GM23338 (cell line): ENCODE data around the gene S100A14. TPM values are rescaled to one million over a fixed set of nuclear protein-coding genes. Genes with fewer than 3 reads are reported as not detected.

Experiments
- ATAC-seq: fragments of 200-7000 bp; cut with Tn5 transposase; 3 replicates; pipeline ENCODE4 v1.9.1; 2020
- DNase-seq: peaks from one replicate; pipeline ENCODE4 v3.0.0-alpha.2; 2015; ENCODE audit warnings: low spot score
- H2AFZ ChIP-seq: fragments of 200-600 bp; sonication (generic); 2 replicates; pipeline ENCODE4 v1.8.0; 2016; ENCODE audit warnings: antibody characterized with exemption, mild to moderate bottlenecking, moderate library complexity
- H3F3A ChIP-seq: fragments of 200-600 bp; sonication (generic); replicated peaks from 2 replicates; pipeline ENCODE4 v1.8.0; 2017; ENCODE audit warnings: antibody characterized with exemption, mixed run types, low read depth
- H3K27ac ChIP-seq: fragments of 200-600 bp; sonication (generic); 2 replicates; pipeline ENCODE4 v1.6.1; 2016; ENCODE audit warnings: low read depth
- H3K27me3 ChIP-seq: fragments of 200-600 bp; sonication (generic); 2 replicates; pipeline ENCODE4 v1.8.0; 2016; ENCODE audit warnings: mild to moderate bottlenecking, mixed run types, moderate library complexity; ENCODE audit not compliant: insufficient read depth
- H3K36me3 ChIP-seq: fragments of 200-600 bp; sonication (generic); 2 replicates; pipeline ENCODE4 v1.8.0; 2016; ENCODE audit warnings: mild to moderate bottlenecking; ENCODE audit not compliant: insufficient read depth
- H3K4me1 ChIP-seq: fragments of 200-600 bp; sonication (generic); 2 replicates; pipeline ENCODE4 v1.8.0; 2016; ENCODE audit warnings: mild to moderate bottlenecking, moderate library complexity; ENCODE audit not compliant: insufficient read depth
- H3K4me2 ChIP-seq: fragments of 200-600 bp; sonication (generic); 2 replicates; pipeline ENCODE4 v1.7.1; 2017; ENCODE audit warnings: mixed run types
- H3K4me3 ChIP-seq: fragments of 200-600 bp; sonication (generic); 2 replicates; pipeline ENCODE4 v1.6.1; 2016; ENCODE audit warnings: mixed run types
- H3K79me2 ChIP-seq: fragments of 200-600 bp; sonication (generic); replicated peaks from 2 replicates; pipeline ENCODE4 v1.8.0; 2017; ENCODE audit warnings: mild to moderate bottlenecking; ENCODE audit not compliant: insufficient read depth
- H3K9me2 ChIP-seq: fragments of 200-600 bp; sonication (generic); 2 replicates; pipeline ENCODE4 v1.8.0; 2017; ENCODE audit not compliant: insufficient read depth
- H4K20me1 ChIP-seq: fragments of 200-600 bp; sonication (generic); replicated peaks from 2 replicates; pipeline ENCODE4 v1.8.0; 2017; ENCODE audit warnings: mild to moderate bottlenecking; ENCODE audit not compliant: insufficient read depth
- H3K27ac Mint-ChIP-seq: 2 replicates; pipeline ENCODE4 v1.8.0; 2020; ENCODE audit warnings: inconsistent platforms, mild to moderate bottlenecking, moderate library complexity, mixed read lengths
- H3K27me3 Mint-ChIP-seq: 3 replicates; pipeline ENCODE4 v1.8.0; 2022; ENCODE audit warnings: low read depth, mild to moderate bottlenecking, moderate library complexity, mixed read lengths, inconsistent platforms; ENCODE audit not compliant: insufficient read depth, poor library complexity
- H3K36me3 Mint-ChIP-seq: 3 replicates; pipeline ENCODE4 v1.8.0; 2021; ENCODE audit warnings: low read depth, mild to moderate bottlenecking, inconsistent platforms, moderate library complexity, mixed read lengths
- H3K4me1 Mint-ChIP-seq: 3 replicates; pipeline ENCODE4 v1.8.0; 2020; ENCODE audit warnings: mild to moderate bottlenecking, inconsistent platforms, mixed read lengths
- H3K4me3 Mint-ChIP-seq: 3 replicates; pipeline ENCODE4 v1.8.0; 2021; ENCODE audit warnings: moderate library complexity, mild to moderate bottlenecking, inconsistent platforms, mixed read lengths
- H3K9me3 Mint-ChIP-seq: 3 replicates; pipeline ENCODE4 v1.8.0; 2020; ENCODE audit warnings: moderate library complexity, mild to moderate bottlenecking, inconsistent platforms, mixed read lengths
- CTCF ChIP-seq, 2 experiments: fragments of 200-600 bp in 1 of 2; sonication (generic) in 1 of 2; conservative IDR thresholded peaks; 2 replicates each; pipeline versions ENCODE4 v1.5.1 to v1.6.1; 2016 to 2017; ENCODE audit warnings: antibody characterized with exemption in 2 of 2, low read depth in 2 of 2, mild to moderate bottlenecking in 2 of 2, moderate library complexity in 1 of 2
- EZH2 ChIP-seq: fragments of 200-600 bp; sonication (generic); IDR thresholded peaks from one replicate; pipeline ENCODE4 v1.8.0; 2017; ENCODE audit warnings: antibody characterized with exemption, mild to moderate bottlenecking, low read depth; ENCODE audit not compliant: unreplicated experiment
- EZH2phosphoT487 ChIP-seq: fragments of 200-600 bp; sonication (generic); IDR thresholded peaks from one replicate; pipeline ENCODE4 v1.8.1; 2018; ENCODE audit warnings: antibody characterized with exemption; ENCODE audit not compliant: unreplicated experiment
- JUNB ChIP-seq: IDR thresholded peaks from one replicate; pipeline ENCODE4 v1.6.1; 2016; ENCODE audit warnings: antibody characterized with exemption; ENCODE audit not compliant: unreplicated experiment
- NANOG ChIP-seq: IDR thresholded peaks from 2 replicates; pipeline ENCODE4 v1.6.1; 2016; ENCODE audit warnings: antibody characterized with exemption, borderline replicate concordance
- POLR2AphosphoS5 ChIP-seq: IDR thresholded peaks from 2 replicates; pipeline ENCODE4 v1.6.1; 2016; ENCODE audit warnings: antibody characterized with exemption, low read depth
- STAT1 ChIP-seq: IDR thresholded peaks from one replicate; pipeline ENCODE4 v1.6.1; 2016; ENCODE audit warnings: antibody characterized with exemption; ENCODE audit not compliant: unreplicated experiment
- ZNF331 ChIP-seq: fragments of 250-450 bp; sonication (Bioruptor Pico); IDR thresholded peaks from 2 replicates; pipeline ENCODE4 v1.5.0; 2020; ENCODE audit warnings: low read depth, mild to moderate bottlenecking, moderate library complexity
- ZNF462 ChIP-seq: fragments of 250-450 bp; sonication (Bioruptor Pico); IDR thresholded peaks from 2 replicates; pipeline ENCODE4 v1.5.0; 2020; ENCODE audit warnings: mild to moderate bottlenecking, moderate library complexity
- polyA plus RNA-seq: library from polyadenylated mRNA; unstranded; fragments of >200 nt; fragmentation: Nextera tagmentation; extraction: Ambion mirVana; gene quantifications from 2 replicates; pipeline ENCODE4 v1.2.1, GENCODE V29; 2016
- total RNA-seq: library from RNA; depleted of rRNA; stranded (reverse); fragments of >200 nt; shearing (Covaris generic); gene quantifications from 2 replicates; pipeline ENCODE4 v1.2.3, GENCODE V29; 2014

S100A14 gene
- total and polyA plus RNA-seq, 2 experiments from 2014 or later: 0.28 to 0.53 TPM

GRCh38 chr1:153599847-153600246 lies 16.3 kb downstream of the S100A14 start:
- no peak for DNase-seq
- TF ChIP-seq ZNF331 (CRISPR knock-in tag): no peak
- no peak for TF ChIP-seq CTCF (conservative IDR thresholded peaks at IDR 0.05; ENCODE audit: low read depth in 2 of 2)
- TF ChIP-seq EZH2phosphoT487: no peak
- no peak for TF ChIP-seq STAT1
- no peak for TF ChIP-seq NANOG
- TF ChIP-seq POLR2AphosphoS5: no peak
- no peak for TF ChIP-seq ZNF462 (CRISPR knock-in tag)
- no peak for TF ChIP-seq EZH2
- no peak for TF ChIP-seq JUNB
- H3K27me3 Mint-ChIP-seq: peaks cover 8% of the 10 kb centered on the region
- Histone ChIP-seq H2AFZ (peak overlapping the region; percentile 80; the same call in 1 of the 2 replicates), H3K4me2 (peak overlapping the region; percentile 67), H3K36me3 (no peaks in the 10 kb centered on the region), H3K27me3 (no peaks in the 10 kb centered on the region), H3K27ac (0 out of 2 replicates have a peak overlapping the region, but pooled peaks have one; percentile 69), H3F3A (0 out of 2 replicates have a peak, but pooled peaks cover 11% of the 10 kb centered on the region), H4K20me1 (no peaks in the 10 kb centered on the region), H3K4me3 (no peak overlapping the region), H3K79me2 (no peaks in the 10 kb centered on the region), H3K9me2 (no peaks in the 10 kb centered on the region), H3K4me1 (peaks cover 13% of the 10 kb centered on the region)
- no peak for ATAC-seq
- H3K4me3 Mint-ChIP-seq: no peak overlapping the region; the same call in 2 of the 3 replicates
- peaks cover 18% of the 10 kb centered on the region for H3K4me1 Mint-ChIP-seq
- no peaks in the 10 kb centered on the region for H3K9me3 Mint-ChIP-seq
- no peaks in the 10 kb centered on the region for H3K36me3 Mint-ChIP-seq
- H3K27ac Mint-ChIP-seq: peak overlapping the region; percentile 71
